ENCODE results near the gene LRRC8A. TPM values are rescaled to one million over a fixed set of nuclear protein-coding genes. Genes with fewer than 3 reads are reported as not detected.
"Not testable (repeated sequence)": the region's sequence is repeated elsewhere in the genome, so short reads cannot be mapped to it uniquely, and the experiment has no call there.

Gene LRRC8A
- total RNA-seq, 1 donor from 2014 or later: 93.0 TPM

DNA sequence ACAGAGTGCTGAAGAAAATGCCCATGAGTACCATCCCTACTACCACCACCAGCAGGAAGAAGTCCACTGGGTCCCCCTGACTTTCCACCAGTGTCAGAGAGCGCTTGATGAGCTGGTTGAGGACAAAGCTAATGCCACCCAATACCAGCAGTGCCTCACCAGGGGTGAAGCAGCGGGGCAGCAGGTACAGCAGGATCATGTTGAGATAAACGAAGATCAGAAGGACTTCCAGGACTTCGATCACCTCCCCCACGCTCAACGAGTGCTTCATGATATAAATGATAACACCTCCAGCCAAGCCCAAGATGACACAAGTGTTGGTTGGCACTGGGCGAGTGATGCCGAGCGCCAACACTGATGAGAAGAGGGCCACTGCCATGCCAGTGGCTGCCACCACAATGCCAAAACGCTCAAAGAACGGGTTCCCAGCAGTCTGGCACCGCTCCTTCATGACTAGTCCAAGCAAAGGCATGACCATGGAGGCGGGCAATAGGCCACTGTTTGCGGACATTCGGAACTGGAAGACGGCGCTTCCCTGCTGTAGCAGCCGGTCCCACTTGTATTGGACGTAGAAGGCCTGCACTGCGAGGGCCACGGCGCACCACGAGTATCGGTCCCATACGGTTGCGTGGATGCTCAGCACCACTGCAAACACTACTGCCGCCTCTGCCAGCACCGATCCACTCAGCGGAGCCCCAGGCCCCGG lies 64.8 kb downstream of the LRRC8A start:
- Mint-ChIP-seq H3K27me3 (ENCODE audit: unreplicated experiment) (peaks cover 11% of the 10 kb centered on the region), H3K9me3 (ENCODE audit: unreplicated experiment) (peaks cover 7% of the 10 kb centered on the region), H3K4me3 (ENCODE audit: unreplicated experiment) (peak overlapping the region; percentile 100), H3K27ac (ENCODE audit: unreplicated experiment) (peak overlapping the region; percentile 93), H3K4me1 (ENCODE audit: low read depth, unreplicated experiment) (peaks cover 11% of the 10 kb centered on the region), H3K36me3 (ENCODE audit: unreplicated experiment) (peaks cover 4% of the 10 kb centered on the region)
- DNase-seq: no peak
- TF ChIP-seq, protein P1, sequence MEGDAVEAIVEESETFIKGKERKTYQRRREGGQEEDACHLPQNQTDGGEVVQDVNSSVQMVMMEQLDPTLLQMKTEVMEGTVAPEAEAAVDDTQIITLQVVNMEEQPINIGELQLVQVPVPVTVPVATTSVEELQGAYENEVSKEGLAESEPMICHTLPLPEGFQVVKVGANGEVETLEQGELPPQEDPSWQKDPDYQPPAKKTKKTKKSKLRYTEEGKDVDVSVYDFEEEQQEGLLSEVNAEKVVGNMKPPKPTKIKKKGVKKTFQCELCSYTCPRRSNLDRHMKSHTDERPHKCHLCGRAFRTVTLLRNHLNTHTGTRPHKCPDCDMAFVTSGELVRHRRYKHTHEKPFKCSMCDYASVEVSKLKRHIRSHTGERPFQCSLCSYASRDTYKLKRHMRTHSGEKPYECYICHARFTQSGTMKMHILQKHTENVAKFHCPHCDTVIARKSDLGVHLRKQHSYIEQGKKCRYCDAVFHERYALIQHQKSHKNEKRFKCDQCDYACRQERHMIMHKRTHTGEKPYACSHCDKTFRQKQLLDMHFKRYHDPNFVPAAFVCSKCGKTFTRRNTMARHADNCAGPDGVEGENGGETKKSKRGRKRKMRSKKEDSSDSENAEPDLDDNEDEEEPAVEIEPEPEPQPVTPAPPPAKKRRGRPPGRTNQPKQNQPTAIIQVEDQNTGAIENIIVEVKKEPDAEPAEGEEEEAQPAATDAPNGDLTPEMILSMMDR (IDR thresholded peaks at IDR 0.05; ENCODE audit: partially characterized antibody, unreplicated experiment): no peak

DNA sequence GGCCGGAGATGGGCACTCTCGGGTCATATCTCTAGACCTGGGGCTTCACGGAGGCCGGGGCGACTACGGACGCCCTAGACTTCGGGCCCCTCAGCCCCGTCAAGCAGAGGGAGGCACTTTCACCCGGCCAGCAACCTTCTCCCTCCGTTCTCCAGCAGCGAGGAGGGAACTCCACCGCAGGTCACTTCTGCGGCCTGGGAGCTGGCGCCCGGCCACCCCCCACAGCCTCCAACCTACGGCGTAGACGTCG lies 65.3 kb downstream of the LRRC8A start:
- Mint-ChIP-seq H3K9me3 (ENCODE audit: unreplicated experiment) (peaks cover 7% of the 10 kb centered on the region), H3K27ac (ENCODE audit: unreplicated experiment) (peak overlapping the region; percentile 93), H3K4me1 (ENCODE audit: low read depth, unreplicated experiment) (peaks cover 11% of the 10 kb centered on the region), H3K4me3 (ENCODE audit: unreplicated experiment) (peak overlapping the region; percentile 100), H3K27me3 (ENCODE audit: unreplicated experiment) (peaks cover 10% of the 10 kb centered on the region), H3K36me3 (ENCODE audit: unreplicated experiment) (peaks cover 4% of the 10 kb centered on the region)
- TF ChIP-seq, protein P1 (IDR thresholded peaks at IDR 0.05; ENCODE audit: partially characterized antibody, unreplicated experiment): no peak
- DNase-seq: no peak

DNA sequence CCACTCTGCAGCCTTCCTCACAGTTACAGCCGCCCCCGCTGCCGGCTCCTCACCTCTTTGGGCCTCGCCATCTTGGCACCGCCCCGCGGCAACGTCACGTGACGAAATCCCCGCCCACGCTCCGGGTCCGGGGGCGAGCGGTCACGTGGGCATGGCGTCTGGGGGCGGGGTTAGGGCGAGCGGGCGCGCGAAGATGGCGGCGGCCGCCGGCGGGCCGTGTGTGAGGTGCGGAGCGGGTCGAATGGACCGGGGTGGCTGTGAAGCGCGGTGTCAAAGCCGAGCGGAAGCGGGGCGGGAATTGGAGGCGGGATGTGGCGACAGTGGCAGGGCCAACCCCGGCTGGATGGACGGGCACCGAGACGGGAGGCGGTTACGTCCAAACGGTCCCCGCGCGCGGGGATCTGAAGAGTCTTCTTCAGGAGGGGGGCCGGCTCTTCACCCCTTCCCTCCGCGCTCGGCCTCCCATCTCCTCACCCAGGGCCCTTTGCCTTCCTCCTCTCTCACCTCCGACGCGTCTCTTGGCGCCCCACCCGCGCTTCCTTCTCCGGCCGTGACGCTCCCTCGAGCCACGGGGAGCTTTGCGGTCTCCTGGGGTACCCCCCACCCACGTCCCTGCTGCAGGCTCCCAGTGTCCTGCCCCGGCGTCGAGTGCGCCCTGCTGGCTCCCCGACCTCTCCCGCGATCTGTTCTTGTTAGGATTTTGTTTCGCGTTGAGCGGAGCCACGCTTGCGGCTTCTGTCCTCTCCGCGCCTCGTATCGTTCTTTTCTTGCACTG lies 65.8 kb downstream of the LRRC8A start, which contains the start of the genes DOLK and NUP188:
DOLK (minus strand) TSS at position 77 of the 775 bp plus-strand sequence. CDS start 300 bp downstream, outside the sequence.
NUP188 (plus strand) TSS at position 173 of the 775 bp plus-strand sequence; CDS start at position 194, 21 bp downstream.
- H3K4me1 Mint-ChIP-seq (ENCODE audit: low read depth, unreplicated experiment): peaks cover 11% of the 10 kb centered on the region
- H3K4me3 Mint-ChIP-seq (ENCODE audit: unreplicated experiment): peak within 1 kb of the TSS; percentile 100
- H3K27ac Mint-ChIP-seq (ENCODE audit: unreplicated experiment): peak within 1 kb of the TSS; percentile 93
- peaks cover 10% of the 10 kb centered on the region for H3K27me3 Mint-ChIP-seq (ENCODE audit: unreplicated experiment)
- peak; percentile 99 for DNase-seq
- peaks cover 7% of the 10 kb centered on the region for H3K9me3 Mint-ChIP-seq (ENCODE audit: unreplicated experiment)
- H3K36me3 Mint-ChIP-seq (ENCODE audit: unreplicated experiment): peaks cover 4% of the 10 kb centered on the region
- TF ChIP-seq, protein P1 (IDR thresholded peaks at IDR 0.05; ENCODE audit: partially characterized antibody, unreplicated experiment): no peak

DNA sequence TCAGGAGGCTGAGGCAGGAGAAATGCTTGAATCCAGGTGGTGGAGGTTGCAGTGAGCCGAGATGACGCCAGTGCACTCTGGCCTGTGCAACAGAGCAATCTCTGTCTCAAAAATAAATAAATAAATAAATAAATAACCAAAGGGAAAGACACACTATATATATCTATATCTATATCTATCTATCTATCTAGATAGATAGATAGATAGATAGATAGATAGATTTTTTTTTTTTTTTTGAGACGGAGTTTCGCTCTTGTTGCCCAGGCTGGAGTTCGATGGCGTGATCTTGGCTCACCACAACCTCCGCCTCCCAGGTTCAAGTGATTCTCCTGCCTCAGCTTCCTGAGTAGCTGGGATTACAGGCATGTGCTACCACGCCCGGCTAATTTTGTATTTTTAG lies 79.5 kb downstream of the LRRC8A start:
- H3K9me3 Mint-ChIP-seq (ENCODE audit: unreplicated experiment); H3K36me3 Mint-ChIP-seq (ENCODE audit: unreplicated experiment); H3K4me1 Mint-ChIP-seq (ENCODE audit: low read depth, unreplicated experiment); H3K27me3 Mint-ChIP-seq (ENCODE audit: unreplicated experiment); H3K27ac Mint-ChIP-seq (ENCODE audit: unreplicated experiment); H3K4me3 Mint-ChIP-seq (ENCODE audit: unreplicated experiment); DNase-seq: not testable (repeated sequence)

Other genes with a start within 250 kb of the LRRC8A start
- 15.0 TPM for gene DYNC2I2, start 225.3 kb upstream of the LRRC8A start, total RNA-seq (ENCODE audit: unreplicated experiment)
- gene SET, start 192.9 kb upstream of the LRRC8A start, total RNA-seq (ENCODE audit: unreplicated experiment): 387 TPM
- 4.3 TPM for gene PKN3, start 179.6 kb upstream of the LRRC8A start, total RNA-seq (ENCODE audit: unreplicated experiment)
- 18.2 TPM for gene ZDHHC12, start 158.0 kb upstream of the LRRC8A start, total RNA-seq (ENCODE audit: unreplicated experiment)
- gene ZER1, start 110.2 kb upstream of the LRRC8A start, total RNA-seq (ENCODE audit: unreplicated experiment): 38.0 TPM
- 25.6 TPM for gene TBC1D13, start 94.9 kb upstream of the LRRC8A start, total RNA-seq (ENCODE audit: unreplicated experiment)
- 35.9 TPM for gene ENDOG, start 63.6 kb upstream of the LRRC8A start, total RNA-seq (ENCODE audit: unreplicated experiment)
- 22.3 TPM for gene SPOUT1, start 52.3 kb upstream of the LRRC8A start, total RNA-seq (ENCODE audit: unreplicated experiment)
- gene KYAT1, start 183 bp upstream of the LRRC8A start, total RNA-seq (ENCODE audit: unreplicated experiment): 19.5 TPM
- 4.4 TPM for gene PHYHD1, start 38.8 kb downstream of the LRRC8A start, total RNA-seq (ENCODE audit: unreplicated experiment)
- gene DOLK, start 65.5 kb downstream of the LRRC8A start, total RNA-seq (ENCODE audit: unreplicated experiment): 16.6 TPM
- 63.6 TPM for gene NUP188, start 65.6 kb downstream of the LRRC8A start, total RNA-seq (ENCODE audit: unreplicated experiment)
- gene SH3GLB2, start 146.2 kb downstream of the LRRC8A start, total RNA-seq (ENCODE audit: unreplicated experiment): 143 TPM
- gene MIGA2, start 154.5 kb downstream of the LRRC8A start, total RNA-seq (ENCODE audit: unreplicated experiment): 40.2 TPM
- 44.2 TPM for gene DOLPP1, start 199.0 kb downstream of the LRRC8A start, total RNA-seq (ENCODE audit: unreplicated experiment)
- 95.8 TPM for gene CRAT, start 228.7 kb downstream of the LRRC8A start, total RNA-seq (ENCODE audit: unreplicated experiment)
- 166 TPM for gene PTPA, start 229.3 kb downstream of the LRRC8A start, total RNA-seq (ENCODE audit: unreplicated experiment)